K562 (cell line): ENCODE data around the gene ASB4. TPM values are rescaled to one million over a fixed set of nuclear protein-coding genes. Genes with fewer than 3 reads are reported as not detected.
A peak's percentile ranks its signal among the peaks of the same experiment; 100 is the strongest.

ENCODE experiments used
- ATAC-seq: fragments of 200-7000 bp; cut with Tn5 transposase; 3 replicates; pipeline ENCODE4 v1.9.1; 2020; ENCODE audit warnings: moderate library complexity
- BruUV-seq: library from RNA; stranded (reverse); fragments of 400-500 nt; replicated peaks from 2 replicates; lab custom pipeline; 2021; lab: Mats Ljungman, UMichigan
- CTCF ChIA-PET: fragments of 300-600 bp; formaldehyde crosslinking; extraction: SDS; loops from one replicate; lab custom pipeline; 2021; ENCODE audit warnings: low intra/inter-chr PET ratio; lab: Yijun Ruan, JAX
- POLR2A ChIA-PET: fragments of 300-600, 350-650 bp; sonication (Branson Sonifier 250); formaldehyde crosslinking; extraction: SDS; loops from one replicate; lab custom pipeline; 2021; ENCODE audit warnings: antibody characterized with exemption, inconsistent platforms; lab: Yijun Ruan, JAX
- DNase-seq, 4 experiments: peaks; one replicate each; pipeline versions ENCODE4 v3.0.0 to v3.0.0-alpha.2; 2011 to 2018; ENCODE audit warnings: low spot score in 3 of 4, mixed read lengths in 3 of 4; ENCODE audit errors: extremely low read depth in 1 of 4
- FAIRE-seq: peaks from 2 replicates; lab custom pipeline; 2011; peaks lifted over from hg19 to GRCh38; lab: Jason Lieb, UNC
- H2AFZ ChIP-seq: 2 replicates; pipeline ENCODE4 v1.6.0; 2011; ENCODE audit warnings: low read depth, low read length, control low read depth, inconsistent platforms
- H3K27ac ChIP-seq: fragments of 200-600 bp; 3 replicates; pipeline ENCODE4 v1.8.0; 2011; ENCODE audit warnings: low read depth, mild to moderate bottlenecking, control low read depth, inconsistent platforms, low read length, moderate library complexity, mixed read lengths; ENCODE audit errors: extremely low read depth
- H3K27me3 ChIP-seq, 2 experiments: fragments of 300-600 bp in 1 of 2; 2 replicates in 1 of 2; 3 replicates in 1 of 2; pipeline versions ENCODE4 v1.6.0 to v1.8.0; 2011; ENCODE audit warnings: inconsistent platforms in 2 of 2, low read length in 2 of 2, mild to moderate bottlenecking in 1 of 2, mixed read lengths in 1 of 2, moderate library complexity in 1 of 2; ENCODE audit not compliant: control insufficient read depth in 2 of 2, insufficient read depth in 2 of 2
- H3K36me3 ChIP-seq: fragments of 300-600 bp; 3 replicates; pipeline ENCODE4 v1.8.0; 2011; ENCODE audit warnings: mild to moderate bottlenecking, low read length, inconsistent platforms; ENCODE audit not compliant: control insufficient read depth, insufficient read depth
- H3K4me1 ChIP-seq, 2 experiments: fragments of 200-600 bp in 1 of 2; replicated peaks in 1 of 2; 2 replicates in 1 of 2; 3 replicates in 1 of 2; pipeline versions ENCODE4 v1.5.1 to v1.8.0; 2011; ENCODE audit warnings: inconsistent platforms in 2 of 2, low read length in 2 of 2, mild to moderate bottlenecking in 1 of 2, mixed read lengths in 1 of 2, moderate library complexity in 1 of 2; ENCODE audit not compliant: control insufficient read depth in 2 of 2, insufficient read depth in 2 of 2
- H3K4me2 ChIP-seq: 2 replicates; pipeline ENCODE4 v1.6.1; 2011; ENCODE audit warnings: low read length, control low read depth, inconsistent platforms, mixed read lengths; ENCODE audit not compliant: insufficient read depth
- H3K4me3 ChIP-seq: fragments of 200-600 bp; sonication (generic), shearing (Covaris generic); 2 replicates; pipeline ENCODE4 v1.5.1; 2016; ENCODE audit warnings: control low read depth, inconsistent platforms
- H3K79me2 ChIP-seq: fragments of 200-600 bp; 3 replicates; pipeline ENCODE4 v1.8.0; 2011; ENCODE audit warnings: low read length, inconsistent platforms; ENCODE audit not compliant: control insufficient read depth, insufficient read depth
- H3K9ac ChIP-seq, 2 experiments: 2 replicates each; pipeline versions ENCODE4 v1.6.0 to v1.6.1; 2011; ENCODE audit warnings: low read depth in 2 of 2, low read length in 2 of 2, control low read depth in 1 of 2, inconsistent platforms in 1 of 2, mild to moderate bottlenecking in 1 of 2, mixed read lengths in 1 of 2; ENCODE audit not compliant: insufficient read depth in 1 of 2
- H3K9me1 ChIP-seq: one replicate; pipeline ENCODE4 v1.6.0; 2011; ENCODE audit warnings: inconsistent platforms, mild to moderate bottlenecking, low read length, moderate library complexity; ENCODE audit not compliant: control insufficient read depth, insufficient read depth
- H3K9me3 ChIP-seq: replicated peaks from 2 replicates; pipeline ENCODE4 v1.5.1; 2011; ENCODE audit warnings: low read depth, low read length, inconsistent platforms; ENCODE audit not compliant: control insufficient read depth, insufficient read depth
- H4K20me1 ChIP-seq: replicated peaks from 2 replicates; pipeline ENCODE4 v1.6.1; 2011; ENCODE audit warnings: low read length, inconsistent platforms, mixed read lengths; ENCODE audit not compliant: control insufficient read depth, insufficient read depth
- FOXA1 ChIP-seq: fragments of 450-650 bp; IDR thresholded peaks from 2 replicates; pipeline ENCODE4 v1.6.1; 2016; ENCODE audit warnings: mild to moderate bottlenecking, borderline replicate concordance
- GTF2A2 ChIP-seq: IDR thresholded peaks from 2 replicates; pipeline ENCODE4 v1.6.1; 2016; ENCODE audit warnings: mild to moderate bottlenecking, missing genetic modification characterization, missing compliant biosample characterization
- MEF2D ChIP-seq: conservative IDR thresholded peaks from 2 replicates; pipeline ENCODE4 v1.6.1; 2016; ENCODE audit warnings: low read depth, missing genetic modification characterization, missing compliant biosample characterization
- NKRF ChIP-seq: fragments of 450-650 bp; IDR thresholded peaks from 2 replicates; pipeline ENCODE4 v1.6.1; 2016; ENCODE audit warnings: borderline replicate concordance
- ZBTB1 ChIP-seq: sonication (generic); formaldehyde crosslinking; IDR thresholded peaks from 2 replicates; pipeline ENCODE4 v1.8.1; 2023; ENCODE audit warnings: missing genetic modification reagents, low read depth, mild to moderate bottlenecking, borderline replicate concordance
- ZBTB43 ChIP-seq: sonication (generic); formaldehyde crosslinking; IDR thresholded peaks from 2 replicates; pipeline ENCODE4 v1.8.0; 2023; ENCODE audit warnings: mild to moderate bottlenecking, missing genetic modification reagents
- WGBS: fragments of 100-300 bp; shearing (Covaris generic); methylation state at CpG from one replicate; pipeline ENCODE4 v1.1.6; 2016; ENCODE audit warnings: low coverage, mixed read lengths; ENCODE audit not compliant: insufficient coverage; ENCODE audit errors: missing lambda C conversion rate; 5-methylcytosine and 5-hydroxymethylcytosine counted together
- in situ Hi-C: fragments of 300-500 bp; cut with MboI; formaldehyde crosslinking; loops from 4 replicates; pipeline ENCODE4 v1.15.0; 2018; ENCODE audit warnings: inconsistent platforms, mixed read lengths
- intact Hi-C: fragments of 100-400 bp; cut with micrococcal nuclease; formaldehyde crosslinking; loops from 2 replicates; pipeline ENCODE4 v1.14.2; 2022
- polyA plus RNA-seq, 8 experiments: library from polyadenylated mRNA; depleted of rRNA in 4 of 8; stranded (reverse) in 5 of 8; unstranded in 3 of 8; fragments of >200 nt; fragmentation: Nextera tagmentation in 2 of 8; fragmentation: Illumina TruSeq in 1 of 8; extraction: Ambion mirVana in 2 of 8; extraction: Trizol in 1 of 8; gene quantifications; 2 replicates each; pipeline versions ENCODE4 v1.2.1 to v1.2.3, GENCODE V29; 2011 to 2014; ENCODE audit warnings: inconsistent platforms in 1 of 8, missing spikeins in 1 of 8
- total RNA-seq, 7 experiments: library from RNA; depleted of rRNA in 6 of 7; stranded (reverse); fragments of >200 nt in 6 of 7; fragmentation: Illumina TruSeq in 2 of 7; extraction: Trizol in 2 of 7; gene quantifications; 2 replicates each; pipeline versions ENCODE4 v1.2.1 to v1.2.3, GENCODE V29; 2011 to 2021; ENCODE audit warnings: low replicate concordance in 1 of 7

Gene ASB4
- total and polyA plus RNA-seq, 9 of the 15 experiments (the other 6 are each of a cell fraction or from before 2014, with no cell fraction given): 0.03 to 0.07 TPM; not detected in 7

GRCh38 chr7:95476072-95476847, 9.5 kb upstream of the ASB4 start:
- CTCF ChIA-PET: interaction anchor here (0.6 to 1.4 kb wide), 6 partner anchors 80 to 1027 kb away, joined by 3 to 5 read pairs (median 3); partner anchors contain the start of gene PON3
- intact Hi-C loops: loop anchor here (2.0 to 10.0 kb wide), 6 partner anchors 79 to 1181 kb away; partner anchors contain the start of gene PON3
- FAIRE-seq (no peak), ATAC-seq (peak; percentile 20; the same call in 1 of the 3 replicates), DNase-seq (no peak)
- Histone ChIP-seq H3K4me3 (no peak overlapping the region), H3K9ac (no peak overlapping the region), H3K36me3 (no peaks in the 10 kb centered on the region), H3K27me3 (peaks cover 3 to 9% of the 10 kb centered on the region in 2 experiments; a peak in 3 of 5 replicates), H3K79me2 (no peaks in the 10 kb centered on the region), H3K4me1 (no peaks in the 10 kb centered on the region), H3K9me3 (no peaks in the 10 kb centered on the region), H4K20me1 (no peaks in the 10 kb centered on the region), H3K9me1 (no peaks in the 10 kb centered on the region), H3K4me2 (no peak overlapping the region), H2AFZ (no peak overlapping the region), H3K27ac (no peak overlapping the region)
- no peak for TF ChIP-seq NKRF
- TF ChIP-seq ZBTB43 (CRISPR knock-in tag): no peak
- TF ChIP-seq FOXA1: no peak
- no peak for TF ChIP-seq MEF2D (tag)
- no peak for TF ChIP-seq ZBTB1 (CRISPR knock-in tag)
- TF ChIP-seq GTF2A2: no peak
- WGBS: 7% methylated on average over 9 of the region's 9 CpGs
- no TSS peak for BruUV-seq
- in situ Hi-C loops: loop anchor here (25.0 kb wide), 1 partner anchor 1039 kb away; no protein-coding TSS in a partner anchor
- POLR2A ChIA-PET: no interaction called here
